Stimulated activated CD4-positive, alpha-beta T cell treated with anti-CD3 and anti-CD28 coated beads, Interleukin-12 subunit alpha, Interleukin-12 subunit beta, amount 100 ng/mL, for 48 hours (primary cell): ENCODE results near the gene HAPLN1.

ENCODE experiments used
- DNase-seq, 3 donors: peaks; one replicate each; pipeline ENCODE4 v3.0.0-alpha.2; 2020; ENCODE audit warnings: low read depth in 2 of 3, low spot score in 1 of 3

Gene HAPLN1

GRCh38 chr5:83644301-83644700 lies 76.4 kb downstream of the HAPLN1 start:
- no peak for DNase-seq

- no peak for DNase-seq
These were observed 78.7 kb downstream of the HAPLN1 start for GRCh38 chr5:83641946-83642345.

GRCh38 chr5:83639911-83640310 lies 80.7 kb downstream of the HAPLN1 start:
- DNase-seq: no peak

- no peak for DNase-seq
These were observed 84.5 kb downstream of the HAPLN1 start for GRCh38 chr5:83636156-83636555.

- DNase-seq: no peak
These were observed 87.4 kb downstream of the HAPLN1 start for GRCh38 chr5:83633285-83633684.

- DNase-seq: no peak
These were observed 87.8 kb downstream of the HAPLN1 start for GRCh38 chr5:83632874-83633273.

GRCh38 chr5:83628360-83628759 lies 92.3 kb downstream of the HAPLN1 start:
- DNase-seq: no peak

GRCh38 chr5:83614841-83615240 lies 105.8 kb downstream of the HAPLN1 start:
- DNase-seq: no peak

GRCh38 chr5:83608122-83608521 lies 112.5 kb downstream of the HAPLN1 start:
- DNase-seq: no peak

GRCh38 chr5:83595217-83595616 lies 125.4 kb downstream of the HAPLN1 start:
- DNase-seq: no peak

- DNase-seq: no peak
These were observed 129.7 kb downstream of the HAPLN1 start for GRCh38 chr5:83590966-83591365.

- no peak for DNase-seq
These were observed 130.9 kb downstream of the HAPLN1 start for GRCh38 chr5:83589786-83590185.
